Endothelial cell of umbilical vein (primary cell): ENCODE data around the gene CDYL. TPM values are rescaled to one million over a fixed set of nuclear protein-coding genes. Genes with fewer than 3 reads are reported as not detected.
A peak's percentile ranks its signal among the peaks of the same experiment; 100 is the strongest.

Experiments
- BruUV-seq: library from RNA; stranded (reverse); fragments of 400-500 nt; replicated peaks from 2 replicates; lab custom pipeline; 2021; lab: Mats Ljungman, UMichigan
- CTCF ChIA-PET: fragments of 300-600, 350-600 bp; sonication (Branson Sonifier 250); formaldehyde crosslinking; loops from one replicate; lab custom pipeline; 2021; ENCODE audit warnings: antibody characterized with exemption, inconsistent platforms; lab: Charles Lee
- POLR2A ChIA-PET: fragments of 300-600, 350-600 bp; sonication (Branson Sonifier 250); formaldehyde crosslinking; loops from one replicate; lab custom pipeline; 2021; ENCODE audit warnings: antibody characterized with exemption, inconsistent platforms; lab: Charles Lee
- DNase-seq: peaks from one replicate; pipeline ENCODE4 v3.0.0-alpha.2; 2011; ENCODE audit warnings: low read depth, low spot score
- FAIRE-seq: peaks from 2 replicates; lab custom pipeline; 2011; peaks lifted over from hg19 to GRCh38; lab: Jason Lieb, UNC
- H2AFZ ChIP-seq: 2 replicates; pipeline ENCODE4 v1.6.0; 2012; ENCODE audit warnings: low read depth, low read length, control low read depth, inconsistent platforms
- H3K27ac ChIP-seq: 2 replicates; pipeline ENCODE4 v1.5.1; 2011; ENCODE audit warnings: low read depth, mild to moderate bottlenecking, control low read depth, low read length, moderate library complexity; ENCODE audit not compliant: insufficient read depth
- H3K27me3 ChIP-seq, 2 experiments: 2 replicates each; pipeline versions ENCODE4 v1.6.0 to v1.6.1; 2011; ENCODE audit warnings: low read length in 2 of 2, mixed read lengths in 1 of 2; ENCODE audit not compliant: control insufficient read depth in 2 of 2, insufficient read depth in 2 of 2
- H3K36me3 ChIP-seq, 2 experiments: 2 replicates in 1 of 2; 3 replicates in 1 of 2; pipeline ENCODE4 v1.5.1; 2011; ENCODE audit warnings: low read length in 2 of 2, mild to moderate bottlenecking in 1 of 2, moderate library complexity in 1 of 2; ENCODE audit not compliant: control insufficient read depth in 2 of 2, insufficient read depth in 2 of 2; ENCODE audit errors: extremely low read depth in 1 of 2
- H3K4me1 ChIP-seq: 3 replicates; pipeline ENCODE4 v1.5.1; 2011; ENCODE audit warnings: mild to moderate bottlenecking, low read length; ENCODE audit not compliant: control insufficient read depth, insufficient read depth; ENCODE audit errors: extremely low read depth
- H3K4me2 ChIP-seq: 2 replicates; pipeline ENCODE4 v1.6.1; 2011; ENCODE audit warnings: low read length, control low read depth, mixed read lengths; ENCODE audit not compliant: insufficient read depth
- H3K4me3 ChIP-seq, 3 experiments: fragments of 200-600 bp in 1 of 3; sonication (generic), shearing (Covaris generic) in 1 of 3; replicated peaks in 1 of 3; 2 replicates each; pipeline ENCODE4 v1.5.1; 2011 to 2016; ENCODE audit warnings: control low read depth in 3 of 3, low read length in 3 of 3, mild to moderate bottlenecking in 2 of 3, inconsistent platforms in 1 of 3, low read depth in 1 of 3, moderate library complexity in 1 of 3; ENCODE audit not compliant: insufficient read depth in 1 of 3
- H3K79me2 ChIP-seq: 2 replicates; pipeline ENCODE4 v1.6.0; 2012; ENCODE audit warnings: low read length, inconsistent platforms; ENCODE audit not compliant: control insufficient read depth, insufficient read depth
- H3K9ac ChIP-seq: replicated peaks from 2 replicates; pipeline ENCODE3; 2011; ENCODE audit warnings: low read length, control low read depth; ENCODE audit not compliant: insufficient read depth; ENCODE audit errors: extremely low read depth
- H3K9me1 ChIP-seq: replicated peaks from 3 replicates; pipeline ENCODE4 v1.6.0; 2011; ENCODE audit warnings: mild to moderate bottlenecking, low read length; ENCODE audit not compliant: control insufficient read depth, insufficient read depth; ENCODE audit errors: extremely low read depth
- H3K9me3 ChIP-seq: replicated peaks from 2 replicates; pipeline ENCODE4 v1.5.1; 2012; ENCODE audit warnings: low read length, inconsistent platforms; ENCODE audit not compliant: control insufficient read depth, insufficient read depth
- H4K20me1 ChIP-seq: replicated peaks from 2 replicates; pipeline ENCODE3; 2011; ENCODE audit warnings: mild to moderate bottlenecking, low read length; ENCODE audit not compliant: control insufficient read depth, insufficient read depth; ENCODE audit errors: extremely low read depth
- EZH2 ChIP-seq: IDR thresholded peaks from 2 replicates; pipeline ENCODE4 v1.6.1; 2012; ENCODE audit warnings: borderline replicate concordance, low read depth, mild to moderate bottlenecking, moderate library complexity, low read length, inconsistent platforms; ENCODE audit not compliant: severe bottlenecking
- FOS ChIP-seq: IDR thresholded peaks from 2 replicates; pipeline ENCODE4 v1.6.1; 2011; ENCODE audit warnings: mild to moderate bottlenecking, low read length, moderate library complexity, borderline replicate concordance; ENCODE audit not compliant: insufficient read depth
- GATA2 ChIP-seq: IDR thresholded peaks from 2 replicates; pipeline ENCODE4 v1.7.0; 2011; ENCODE audit warnings: low read depth, mild to moderate bottlenecking, moderate library complexity, mixed read lengths, low read length; ENCODE audit not compliant: insufficient read length, insufficient read depth
- JUN ChIP-seq: IDR thresholded peaks from 2 replicates; pipeline ENCODE4 v1.6.1; 2011; ENCODE audit warnings: borderline replicate concordance, low read depth; ENCODE audit not compliant: insufficient read length, insufficient read depth
- MYC ChIP-seq: IDR thresholded peaks from one replicate; pipeline ENCODE4 v1.6.1; 2011; ENCODE audit warnings: mild to moderate bottlenecking, low read depth, low read length
- POLR2A ChIP-seq: IDR thresholded peaks from 2 replicates; pipeline ENCODE4 v1.6.1; 2012; ENCODE audit warnings: low read depth, mild to moderate bottlenecking, control low read depth, low read length
- POLR2AphosphoS5 ChIP-seq: IDR thresholded peaks from 2 replicates; pipeline ENCODE4 v1.6.1; 2012; ENCODE audit warnings: low read depth, mild to moderate bottlenecking, control low read depth, low read length, moderate library complexity; ENCODE audit not compliant: insufficient read depth
- dilution Hi-C: fragments of 300-500 bp; cut with MboI; formaldehyde crosslinking; loops from one replicate; pipeline ENCODE4 v1.15.0; 2019; ENCODE audit warnings: low sequenced_read_pairs; ENCODE audit not compliant: extremely low pct_ligation_motif_present
- intact Hi-C: fragments of 100-400 bp; cut with micrococcal nuclease; formaldehyde crosslinking; loops from one replicate; pipeline ENCODE4 v1.10.0; 2022
- polyA plus RNA-seq, 4 experiments: library from polyadenylated mRNA; depleted of rRNA in 3 of 4; stranded (reverse) in 3 of 4; unstranded in 1 of 4; fragments of >200 nt; gene quantifications; 2 replicates each; pipeline versions ENCODE4 v1.2.1 to v1.2.3, GENCODE V29; 2011 to 2012; ENCODE audit warnings: missing spikeins in 1 of 4
- total RNA-seq: library from RNA; stranded (reverse); gene quantifications from 2 replicates; pipeline ENCODE4 v1.2.3, GENCODE V29; 2021
- TF ChIP-seq, protein P1 (sequence below): IDR thresholded peaks from 2 replicates; pipeline ENCODE4 v1.6.1; 2011; ENCODE audit not compliant: insufficient read depth, insufficient read length
- TF ChIP-seq, protein P2 (sequence below), 2 donors: IDR thresholded peaks; 1 replicate in 1 of 2; 2 replicates in 1 of 2; pipeline ENCODE4 v1.5.1; 2011; ENCODE audit warnings: low read length in 2 of 2, mild to moderate bottlenecking in 2 of 2, moderate library complexity in 2 of 2, control low read depth in 1 of 2, inconsistent platforms in 1 of 2, low read depth in 1 of 2; ENCODE audit not compliant: insufficient read depth in 1 of 2; ENCODE audit errors: extremely low read depth in 1 of 2

The CDYL gene
- total and polyA plus RNA-seq, 2 donors (not counting 3 experiments of a cell fraction or from before 2014, with no cell fraction given), result 10.2 to 35.6 TPM

GRCh38 chr6:4957521-4958231 is 181.5 kb downstream of the CDYL start:
- H3K4me2 ChIP-seq, result no peak overlapping the region
- DNase-seq (peak; percentile 11), FAIRE-seq (no peak)
- no peak overlapping the region for H3K27ac ChIP-seq
- intact Hi-C loops, result loop anchor here (1.0 kb wide), 1 partner anchor 644 kb away; no protein-coding TSS in a partner anchor
- H3K4me3 ChIP-seq, result no peak overlapping the region
- dilution Hi-C loops, result no loop called here
- no peaks in the 10 kb centered on the region for H3K9me1 ChIP-seq
- H3K36me3 ChIP-seq, result no peaks in the 10 kb centered on the region
- no peaks in the 10 kb centered on the region for H4K20me1 ChIP-seq
- H3K27me3 ChIP-seq, result peaks cover 0 to 1% of the 10 kb centered on the region in 2 experiments
- POLR2A ChIA-PET, result no interaction called here
- H3K4me1 ChIP-seq, result no peaks in the 10 kb centered on the region
- no peaks in the 10 kb centered on the region for H3K9me3 ChIP-seq
- no peak overlapping the region for H3K9ac ChIP-seq
- H2AFZ ChIP-seq, result no peak overlapping the region
- TF ChIP-seq POLR2A (no peak), GATA2 (no peak), MYC (no peak), EZH2 (no peak), FOS (no peak), POLR2AphosphoS5 (no peak), JUN (no peak)
- TF ChIP-seq, protein P1, sequence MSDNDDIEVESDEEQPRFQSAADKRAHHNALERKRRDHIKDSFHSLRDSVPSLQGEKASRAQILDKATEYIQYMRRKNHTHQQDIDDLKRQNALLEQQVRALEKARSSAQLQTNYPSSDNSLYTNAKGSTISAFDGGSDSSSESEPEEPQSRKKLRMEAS, result no peak
- TF ChIP-seq, protein P2, sequence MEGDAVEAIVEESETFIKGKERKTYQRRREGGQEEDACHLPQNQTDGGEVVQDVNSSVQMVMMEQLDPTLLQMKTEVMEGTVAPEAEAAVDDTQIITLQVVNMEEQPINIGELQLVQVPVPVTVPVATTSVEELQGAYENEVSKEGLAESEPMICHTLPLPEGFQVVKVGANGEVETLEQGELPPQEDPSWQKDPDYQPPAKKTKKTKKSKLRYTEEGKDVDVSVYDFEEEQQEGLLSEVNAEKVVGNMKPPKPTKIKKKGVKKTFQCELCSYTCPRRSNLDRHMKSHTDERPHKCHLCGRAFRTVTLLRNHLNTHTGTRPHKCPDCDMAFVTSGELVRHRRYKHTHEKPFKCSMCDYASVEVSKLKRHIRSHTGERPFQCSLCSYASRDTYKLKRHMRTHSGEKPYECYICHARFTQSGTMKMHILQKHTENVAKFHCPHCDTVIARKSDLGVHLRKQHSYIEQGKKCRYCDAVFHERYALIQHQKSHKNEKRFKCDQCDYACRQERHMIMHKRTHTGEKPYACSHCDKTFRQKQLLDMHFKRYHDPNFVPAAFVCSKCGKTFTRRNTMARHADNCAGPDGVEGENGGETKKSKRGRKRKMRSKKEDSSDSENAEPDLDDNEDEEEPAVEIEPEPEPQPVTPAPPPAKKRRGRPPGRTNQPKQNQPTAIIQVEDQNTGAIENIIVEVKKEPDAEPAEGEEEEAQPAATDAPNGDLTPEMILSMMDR (IDR thresholded peaks at IDR 0.05; ENCODE audit: extremely low read depth in 1 of 2, insufficient read depth in 1 of 2, low read depth in 1 of 2, low read length in 2 of 2), result no peak
- CTCF ChIA-PET, result interaction anchor here (1.3 to 1.8 kb wide), 3 partner anchors 11 to 23 kb away, joined by 3 to 4 read pairs (median 3); no protein-coding TSS in a partner anchor
- no peaks in the 10 kb centered on the region for H3K79me2 ChIP-seq
- no TSS peak for BruUV-seq
